CD4-positive, alpha-beta memory T cell (primary cell): ENCODE measurements around the gene KCNK13. TPM values are rescaled to one million over a fixed set of nuclear protein-coding genes. Genes with fewer than 3 reads are reported as not detected.
"Not testable (repeated sequence)": the region's sequence is repeated elsewhere in the genome, so short reads cannot be mapped to it uniquely, and the experiment has no call there.

Experiments used
- CTCF ChIA-PET: fragments of 350-600 bp; sonication (Branson Sonifier 250); formaldehyde crosslinking; loops from one replicate; lab custom pipeline; 2021; ENCODE audit warnings: inconsistent platforms; ENCODE audit not compliant: partially characterized antibody; lab: Charles Lee
- POLR2A ChIA-PET: fragments of 350-600 bp; sonication (Branson Sonifier 250); formaldehyde crosslinking; loops from one replicate; lab custom pipeline; 2021; ENCODE audit not compliant: partially characterized antibody; lab: Charles Lee
- DNase-seq, 5 donors: peaks; one replicate each; pipeline versions ENCODE4 v3.0.0 to v3.0.0-alpha.2; 2020 to 2022; ENCODE audit warnings: mixed read lengths in 1 of 5
- H3K27ac ChIP-seq: one replicate; pipeline ENCODE4 v1.7.0; 2013; ENCODE audit warnings: low read depth, low read length
- H3K27me3 ChIP-seq: 2 replicates; pipeline ENCODE4 v1.7.0; 2013; ENCODE audit warnings: mild to moderate bottlenecking, low read length, moderate library complexity; ENCODE audit not compliant: insufficient read depth
- H3K36me3 ChIP-seq: 2 replicates; pipeline ENCODE4 v1.7.0; 2013; ENCODE audit warnings: mild to moderate bottlenecking, low read length, moderate library complexity; ENCODE audit not compliant: insufficient read depth
- H3K4me1 ChIP-seq: 2 replicates; pipeline ENCODE4 v1.7.0; 2013; ENCODE audit warnings: mild to moderate bottlenecking, low read length, moderate library complexity; ENCODE audit not compliant: insufficient read depth
- H3K4me3 ChIP-seq, 2 donors: one replicate each; pipeline ENCODE4 v1.7.0; 2013; ENCODE audit warnings: low read length in 2 of 2, mild to moderate bottlenecking in 1 of 2
- H3K9me3 ChIP-seq, 2 donors: one replicate each; pipeline ENCODE4 v1.7.0; 2013; ENCODE audit warnings: low read length in 2 of 2, control low read depth in 1 of 2; ENCODE audit not compliant: control insufficient read depth in 1 of 2
- H3K27ac Mint-ChIP-seq, 7 donors: one replicate each; pipeline ENCODE4 v1.8.0; 2020 to 2021; ENCODE audit warnings: mixed read lengths in 7 of 7, mild to moderate bottlenecking in 6 of 7, inconsistent platforms in 3 of 7, moderate library complexity in 3 of 7
- H3K27me3 Mint-ChIP-seq, 2 donors: one replicate each; pipeline ENCODE4 v1.8.0; 2020 to 2021; ENCODE audit warnings: mixed read lengths in 2 of 2
- H3K36me3 Mint-ChIP-seq, 2 donors: one replicate each; pipeline ENCODE4 v1.8.0; 2020 to 2021; ENCODE audit warnings: mixed read lengths in 2 of 2, inconsistent platforms in 1 of 2, mild to moderate bottlenecking in 1 of 2
- H3K4me1 Mint-ChIP-seq, 4 donors: one replicate each; pipeline ENCODE4 v1.8.0; 2020 to 2021; ENCODE audit warnings: mixed read lengths in 4 of 4, mild to moderate bottlenecking in 1 of 4
- H3K4me3 Mint-ChIP-seq, 8 donors: one replicate each; pipeline ENCODE4 v1.8.0; 2020 to 2021; ENCODE audit warnings: mixed read lengths in 8 of 8, mild to moderate bottlenecking in 7 of 8, moderate library complexity in 6 of 8, inconsistent platforms in 3 of 8
- H3K9me3 Mint-ChIP-seq, 8 donors: one replicate each; pipeline ENCODE4 v1.8.0; 2020 to 2021; ENCODE audit warnings: mixed read lengths in 8 of 8, mild to moderate bottlenecking in 5 of 8, inconsistent platforms in 3 of 8, moderate library complexity in 1 of 8
- intact Hi-C: fragments of 100-400 bp; cut with micrococcal nuclease; formaldehyde crosslinking; loops from one replicate; pipeline ENCODE4 v1.15.1; 2023
- polyA plus RNA-seq, 2 donors: library from polyadenylated mRNA; unstranded; fragments of 300-500 nt; fragmentation: Illumina TruSeq; gene quantifications; one replicate each; pipeline ENCODE4 v1.2.3, GENCODE V29; 2021
- total RNA-seq, 2 experiments: library from RNA; stranded (reverse); gene quantifications; one replicate each; pipeline ENCODE4 v1.2.3, GENCODE V29; 2021

Gene KCNK13
- total and polyA plus RNA-seq, 4 experiments from 2014 or later, result 0.17 TPM; not detected in 2

DNA sequence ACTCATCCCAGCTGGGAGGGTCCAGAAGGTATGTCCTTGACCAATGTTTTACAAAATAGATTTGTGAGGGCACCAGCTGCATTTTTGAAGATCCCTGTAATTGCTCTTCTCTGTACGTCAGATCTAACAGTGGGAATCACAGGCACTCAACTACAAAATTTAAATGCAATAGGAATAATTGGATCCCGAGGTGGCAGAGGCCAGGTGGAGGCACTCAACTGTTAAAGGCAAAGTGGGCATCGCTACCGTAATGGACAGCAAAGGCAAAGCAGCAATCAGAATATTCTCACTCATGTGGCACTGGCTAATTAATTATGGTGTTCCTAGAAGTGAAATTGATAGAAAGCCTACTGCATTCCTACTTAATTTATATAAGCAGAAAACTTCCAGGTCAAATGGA lies 166.7 kb downstream of the KCNK13 start:
- intact Hi-C loops, result no loop called here
- ChIA-PET POLR2A (no interaction called here), CTCF (no interaction called here)
- Histone ChIP-seq H3K27ac (no peak overlapping the region), H3K36me3 (no peaks in the 10 kb centered on the region), H3K4me1 (no peaks in the 10 kb centered on the region), H3K4me3 (no peak overlapping the region), H3K27me3 (no peaks in the 10 kb centered on the region), H3K9me3 (no peaks in the 10 kb centered on the region)
- H3K9me3 Mint-ChIP-seq, result peaks cover 2 to 14% (median 5%) of the 10 kb centered on the region in 8 donors
- H3K36me3 Mint-ChIP-seq, result no peaks in the 10 kb centered on the region
- no peak for DNase-seq
- H3K4me3 Mint-ChIP-seq, result no peak overlapping the region
- H3K27ac Mint-ChIP-seq, result no peak overlapping the region
- peaks cover 6% of the 10 kb centered on the region in 2 donors for H3K27me3 Mint-ChIP-seq
- no peaks in the 10 kb centered on the region for H3K4me1 Mint-ChIP-seq

- POLR2A ChIA-PET, H3K4me3 Mint-ChIP-seq, intact Hi-C loops, H3K36me3 ChIP-seq, H3K4me1 ChIP-seq, H3K27ac ChIP-seq, H3K27ac Mint-ChIP-seq, H3K27me3 ChIP-seq, H3K9me3 Mint-ChIP-seq, H3K36me3 Mint-ChIP-seq, DNase-seq, H3K4me1 Mint-ChIP-seq, H3K27me3 Mint-ChIP-seq, H3K4me3 ChIP-seq, H3K9me3 ChIP-seq: not testable (repeated sequence)
- CTCF ChIA-PET, result interaction anchor here (1.3 to 2.2 kb wide), 2 partner anchors 289 to 291 kb away, joined by 4 to 7 read pairs; no protein-coding TSS in a partner anchor
Measured at GRCh38 chr14:90229942-90230341, 168.1 kb downstream of the KCNK13 start.

Other genes with a start within 250 kb of the KCNK13 start
- 1 to 10 TPM; 1.3 to 2.5 TPM for gene EFCAB11, start 107.3 kb upstream of the KCNK13 start, total RNA-seq
- gene EFCAB11, start 107.3 kb upstream of the KCNK13 start, polyA plus RNA-seq, result 1 to 10 TPM in 1 of 2 donors, under 1 TPM in 1; 0.36 to 2.6 TPM
- gene TDP1, start 106.1 kb upstream of the KCNK13 start, total RNA-seq, result 10 to 100 TPM; 54.0 to 58.9 TPM
- 10 to 100 TPM; 40.9 to 42.2 TPM for gene TDP1, start 106.1 kb upstream of the KCNK13 start, polyA plus RNA-seq
- 10 to 100 TPM; 42.1 to 52.5 TPM for gene PSMC1, start 194.6 kb downstream of the KCNK13 start, total RNA-seq
- 100 to 1,000 TPM; 103 to 175 TPM for gene PSMC1, start 194.6 kb downstream of the KCNK13 start, polyA plus RNA-seq